Activated B cell treated with CpG ODN at 0.5 μM for 24 hours (primary cell): ENCODE results near the gene DRG2. TPM values are rescaled to one million over a fixed set of nuclear protein-coding genes. Genes with fewer than 3 reads are reported as not detected.
A peak's percentile ranks its signal among the peaks of the same experiment; 100 is the strongest.

Experiments
- ATAC-seq: fragments of 200-7000 bp; cut with Tn5 transposase; one replicate; pipeline ENCODE4 v1.10.0; 2021; ENCODE audit warnings: low read depth, mild to moderate bottlenecking, moderate library complexity
- CTCF ChIA-PET: fragments of 350-600 bp; sonication (Branson Sonifier 250); formaldehyde crosslinking; loops from one replicate; lab custom pipeline; 2021; ENCODE audit warnings: antibody characterized with exemption; lab: Charles Lee
- POLR2A ChIA-PET: fragments of 350-600 bp; sonication (Branson Sonifier 250); formaldehyde crosslinking; loops from one replicate; lab custom pipeline; 2021; ENCODE audit warnings: antibody characterized with exemption; lab: Charles Lee
- DNase-seq: peaks from one replicate; pipeline ENCODE4 v3.0.0; 2022
- H3K27ac Mint-ChIP-seq: one replicate; pipeline ENCODE4 v1.8.0; 2020; ENCODE audit warnings: mixed read lengths
- H3K27me3 Mint-ChIP-seq: one replicate; pipeline ENCODE4 v1.8.0; 2021; ENCODE audit warnings: mixed read lengths
- H3K36me3 Mint-ChIP-seq: one replicate; pipeline ENCODE4 v1.8.0; 2021; ENCODE audit warnings: low read depth, mixed read lengths
- H3K4me1 Mint-ChIP-seq: one replicate; pipeline ENCODE4 v1.8.0; 2021; ENCODE audit warnings: mixed read lengths
- H3K4me3 Mint-ChIP-seq: one replicate; pipeline ENCODE4 v1.8.0; 2020; ENCODE audit warnings: mild to moderate bottlenecking, mixed read lengths
- H3K9me3 Mint-ChIP-seq: one replicate; pipeline ENCODE4 v1.8.0; 2020; ENCODE audit warnings: mixed read lengths
- CTCF ChIP-seq: fragments of 200-600 bp; IDR thresholded peaks from one replicate; pipeline ENCODE4 v1.8.0; 2022; ENCODE audit warnings: antibody characterized with exemption, mild to moderate bottlenecking
- intact Hi-C: fragments of 100-400 bp; cut with micrococcal nuclease; formaldehyde crosslinking; loops from one replicate; pipeline ENCODE4 v1.15.1; 2024
- total RNA-seq: library from RNA; stranded (reverse); gene quantifications from 2 replicates; pipeline ENCODE4 v1.2.3, GENCODE V29; 2022

The DRG2 gene
- total RNA-seq, 1 donor from 2014 or later, result 67.1 TPM

GRCh38 chr17:18074566-18075272 lies 13.0 kb upstream of the DRG2 start:
- ChIA-PET CTCF (no interaction called here), POLR2A (no interaction called here)
- no peak for ATAC-seq
- no peaks in the 10 kb centered on the region for H3K4me1 Mint-ChIP-seq
- intact Hi-C loops, result no loop called here
- no peaks in the 10 kb centered on the region for H3K36me3 Mint-ChIP-seq
- H3K27ac Mint-ChIP-seq, result no peak overlapping the region
- H3K9me3 Mint-ChIP-seq, result no peaks in the 10 kb centered on the region
- no peak for TF ChIP-seq CTCF
- no peak for DNase-seq
- peaks cover 14% of the 10 kb centered on the region for H3K27me3 Mint-ChIP-seq
- no peak overlapping the region for H3K4me3 Mint-ChIP-seq

GRCh38 chr17:18076936-18077335 lies 10.8 kb upstream of the DRG2 start:
- H3K9me3 Mint-ChIP-seq, result no peaks in the 10 kb centered on the region
- DNase-seq (no peak), ATAC-seq (no peak)
- no peaks in the 10 kb centered on the region for H3K36me3 Mint-ChIP-seq
- no peaks in the 10 kb centered on the region for H3K4me1 Mint-ChIP-seq
- H3K4me3 Mint-ChIP-seq, result no peak overlapping the region
- CTCF ChIA-PET, result interaction anchor here (1.1 kb wide), 1 partner anchor 11 kb away, joined by 3 read pairs; no protein-coding TSS in a partner anchor
- intact Hi-C loops, result no loop called here
- no peak for TF ChIP-seq CTCF
- no peak overlapping the region for H3K27ac Mint-ChIP-seq
- POLR2A ChIA-PET, result no interaction called here
- peaks cover 20% of the 10 kb centered on the region for H3K27me3 Mint-ChIP-seq

GRCh38 chr17:18079543-18079942 lies 8.2 kb upstream of the DRG2 start:
- ATAC-seq (no peak), DNase-seq (no peak)
- intact Hi-C loops, result no loop called here
- ChIA-PET POLR2A (interaction anchor here (0.6 kb wide), 1 partner anchor 99 kb away, joined by 5 read pairs; no protein-coding TSS in a partner anchor), CTCF (no interaction called here)
- Mint-ChIP-seq H3K36me3 (no peaks in the 10 kb centered on the region), H3K9me3 (no peaks in the 10 kb centered on the region), H3K27me3 (peaks cover 18% of the 10 kb centered on the region), H3K4me1 (no peaks in the 10 kb centered on the region), H3K27ac (no peak overlapping the region), H3K4me3 (no peak overlapping the region)
- no peak for TF ChIP-seq CTCF

GRCh38 chr17:18084256-18084655 lies 3.5 kb upstream of the DRG2 start:
- H3K4me1 Mint-ChIP-seq, result peaks cover 20% of the 10 kb centered on the region
- peaks cover 6% of the 10 kb centered on the region for H3K36me3 Mint-ChIP-seq
- DNase-seq (no peak), ATAC-seq (no peak)
- CTCF ChIA-PET, result no interaction called here
- intact Hi-C loops, result no loop called here
- H3K9me3 Mint-ChIP-seq, result no peaks in the 10 kb centered on the region
- TF ChIP-seq CTCF, result no peak
- no peak overlapping the region for H3K27ac Mint-ChIP-seq
- POLR2A ChIA-PET, result interaction anchor here (0.6 kb wide), 1 partner anchor 99 kb away, joined by 3 read pairs; no protein-coding TSS in a partner anchor
- H3K4me3 Mint-ChIP-seq, result no peak overlapping the region
- peaks cover 9% of the 10 kb centered on the region for H3K27me3 Mint-ChIP-seq

GRCh38 chr17:18089613-18090012 lies 1.9 kb downstream of the DRG2 start:
- ChIA-PET CTCF (no interaction called here), POLR2A (interaction anchor here (0.6 kb wide), 1 partner anchor 56 kb away, joined by 3 read pairs; no protein-coding TSS in a partner anchor)
- Mint-ChIP-seq H3K4me1 (peaks cover 26% of the 10 kb centered on the region), H3K9me3 (no peaks in the 10 kb centered on the region), H3K4me3 (peak overlapping the region; percentile 50), H3K27ac (peak overlapping the region; percentile 74), H3K27me3 (no peaks in the 10 kb centered on the region), H3K36me3 (peaks cover 42% of the 10 kb centered on the region)
- DNase-seq (no peak), ATAC-seq (no peak)
- intact Hi-C loops, result loop anchor here (5.0 kb wide), 1 partner anchor 337 kb away; no protein-coding TSS in a partner anchor
- no peak for TF ChIP-seq CTCF
